CD1c-positive myeloid dendritic cell (primary cell): ENCODE data around the gene PFN3.
"Not testable (repeated sequence)": the region's sequence is repeated elsewhere in the genome, so short reads cannot be mapped to it uniquely, and the experiment has no call there.

Experiments used
- DNase-seq: peaks from one replicate; pipeline ENCODE4 v3.0.0-alpha.2; 2016; ENCODE audit errors: extremely low spot score

The PFN3 gene

DNA sequence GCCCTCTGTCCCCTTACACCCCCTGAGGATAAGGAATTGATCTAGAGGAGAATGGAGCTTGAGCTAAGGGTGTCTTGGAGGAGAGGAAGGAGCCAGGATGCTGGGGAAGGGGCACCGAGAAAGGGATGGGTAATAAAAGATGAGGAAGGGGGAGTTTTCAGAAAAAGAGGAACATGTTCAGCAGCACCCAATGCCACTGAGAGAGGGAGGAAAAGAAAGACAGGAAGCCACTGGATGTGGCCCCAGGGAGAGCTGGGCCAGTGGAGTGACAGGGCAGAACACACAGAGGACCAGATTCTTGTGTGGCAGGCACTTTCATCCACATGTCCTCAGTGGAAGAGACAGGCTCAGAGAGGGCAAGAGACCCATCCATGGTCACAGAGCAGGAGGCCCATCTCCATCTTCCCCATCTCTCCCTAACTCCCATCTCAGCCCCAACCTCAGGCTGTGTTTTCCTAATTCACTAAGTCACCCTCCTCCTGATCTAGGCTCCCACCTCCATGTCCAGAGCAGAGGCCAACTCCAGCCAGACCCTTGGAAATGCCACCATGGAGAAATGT, 7.2 kb downstream of the PFN3 start:
- DNase-seq, result no peak

- no peak for DNase-seq
These were observed 7.7 kb downstream of the PFN3 start for GRCh38 chr5:177392765-177393164.

DNA sequence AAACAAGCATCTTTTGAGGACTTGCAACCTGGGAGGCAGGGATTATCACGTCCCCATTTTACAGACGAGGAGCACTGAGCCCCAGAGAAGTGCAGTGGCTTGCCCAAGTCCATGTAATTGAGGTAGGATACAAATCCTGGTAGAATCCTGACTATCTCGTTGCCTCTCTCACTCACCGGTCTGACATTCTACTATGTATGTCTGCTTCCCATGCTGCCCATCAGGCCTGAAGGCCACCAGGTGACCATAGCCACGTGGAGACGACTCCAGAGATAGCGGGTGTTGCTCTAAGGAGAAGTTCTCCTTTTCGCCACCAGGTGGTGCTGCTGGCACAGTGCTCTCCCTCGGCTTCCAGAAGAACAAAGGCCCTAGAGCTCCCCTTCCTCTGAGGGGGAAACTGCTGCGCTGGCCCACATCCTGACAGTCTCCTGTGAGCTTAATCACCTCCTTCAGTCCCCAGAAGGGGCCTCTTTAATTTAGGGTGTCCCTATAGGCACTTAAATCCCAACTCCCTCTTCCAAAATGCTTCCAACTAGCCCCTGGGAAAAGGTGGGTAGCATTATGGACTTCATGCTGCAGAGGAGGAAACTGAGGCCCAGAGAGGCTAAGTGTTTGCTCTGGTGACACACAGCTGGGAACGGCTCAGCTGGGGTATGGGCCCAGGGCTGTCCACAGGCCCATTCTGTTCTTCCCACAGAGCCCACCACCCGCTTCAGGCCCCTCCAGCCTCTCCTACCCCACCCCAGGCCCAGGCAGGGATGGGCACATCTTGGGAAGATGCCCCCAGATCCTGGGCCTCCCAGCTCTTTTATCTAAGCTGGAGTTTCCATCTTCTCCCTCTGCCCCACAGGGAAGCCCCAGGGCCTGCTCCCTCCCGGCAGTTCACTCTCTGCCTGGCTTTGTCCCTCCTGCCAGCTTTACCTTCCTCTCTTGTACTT, 9.8 kb downstream of the PFN3 start:
- peak; percentile 92 for DNase-seq

- peak; percentile 89 for DNase-seq
These were observed 11.0 kb downstream of the PFN3 start for GRCh38 chr5:177389241-177390169.

- no peak for DNase-seq
These were observed 11.9 kb downstream of the PFN3 start for GRCh38 chr5:177388521-177389052.

- DNase-seq, result no peak
These were observed 13.1 kb downstream of the PFN3 start for GRCh38 chr5:177387405-177387804.

DNA sequence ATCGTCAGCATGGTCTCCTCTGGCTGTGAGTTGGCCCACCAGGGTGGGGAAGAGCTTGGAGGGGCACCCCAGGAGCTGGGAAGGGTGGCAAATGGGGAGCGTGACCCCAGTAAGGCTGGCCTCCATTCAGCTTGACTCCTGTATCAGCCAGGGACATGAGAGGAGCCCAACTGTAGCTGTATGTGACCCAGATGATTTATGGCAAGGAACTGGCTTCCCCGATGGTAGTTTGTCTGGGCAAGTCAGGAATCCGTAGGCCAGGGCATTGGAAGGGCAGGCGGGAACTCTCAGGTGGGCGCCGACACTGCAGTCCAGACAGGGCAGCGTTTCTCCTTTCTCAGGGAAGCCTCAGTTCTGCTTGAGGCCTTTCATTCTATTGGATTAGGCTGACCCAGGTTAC, 13.9 kb downstream of the PFN3 start:
- no peak for DNase-seq

DNA sequence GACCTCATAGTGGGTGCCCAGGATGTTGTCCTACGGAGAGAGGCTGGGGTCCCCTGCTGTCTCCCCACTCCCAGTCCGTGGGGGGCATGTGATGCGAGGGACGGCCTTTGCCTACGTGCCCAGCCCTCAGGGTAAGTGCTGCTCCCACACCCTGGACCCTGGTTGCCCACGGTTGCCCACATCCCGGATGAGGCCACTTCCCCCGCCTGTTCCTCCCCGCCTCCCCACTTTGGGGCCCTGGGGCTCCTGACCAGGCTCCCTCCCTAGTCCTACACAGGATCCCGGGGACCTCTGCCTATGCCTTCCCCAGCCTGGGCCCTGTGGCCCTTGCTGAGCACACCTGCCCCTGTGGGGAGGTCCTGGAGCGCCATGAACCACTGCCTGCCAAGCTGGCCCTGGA, 14.7 kb downstream of the PFN3 start:
- no peak for DNase-seq

GRCh38 chr5:177384134-177384533, 16.3 kb downstream of the PFN3 start, which contains the start of gene SLC34A1:
Gene SLC34A1 (plus strand): TSS chr5:177384434. CDS start chr5:177385742, 1,308 bp downstream.
- no peak for DNase-seq

GRCh38 chr5:177383181-177383580, 17.3 kb downstream of the PFN3 start:
- DNase-seq, result no peak

- peak; percentile 24 for DNase-seq
These were observed 17.9 kb downstream of the PFN3 start for GRCh38 chr5:177382423-177383029.

GRCh38 chr5:177380805-177381126, 19.7 kb downstream of the PFN3 start:
- no peak for DNase-seq

DNA sequence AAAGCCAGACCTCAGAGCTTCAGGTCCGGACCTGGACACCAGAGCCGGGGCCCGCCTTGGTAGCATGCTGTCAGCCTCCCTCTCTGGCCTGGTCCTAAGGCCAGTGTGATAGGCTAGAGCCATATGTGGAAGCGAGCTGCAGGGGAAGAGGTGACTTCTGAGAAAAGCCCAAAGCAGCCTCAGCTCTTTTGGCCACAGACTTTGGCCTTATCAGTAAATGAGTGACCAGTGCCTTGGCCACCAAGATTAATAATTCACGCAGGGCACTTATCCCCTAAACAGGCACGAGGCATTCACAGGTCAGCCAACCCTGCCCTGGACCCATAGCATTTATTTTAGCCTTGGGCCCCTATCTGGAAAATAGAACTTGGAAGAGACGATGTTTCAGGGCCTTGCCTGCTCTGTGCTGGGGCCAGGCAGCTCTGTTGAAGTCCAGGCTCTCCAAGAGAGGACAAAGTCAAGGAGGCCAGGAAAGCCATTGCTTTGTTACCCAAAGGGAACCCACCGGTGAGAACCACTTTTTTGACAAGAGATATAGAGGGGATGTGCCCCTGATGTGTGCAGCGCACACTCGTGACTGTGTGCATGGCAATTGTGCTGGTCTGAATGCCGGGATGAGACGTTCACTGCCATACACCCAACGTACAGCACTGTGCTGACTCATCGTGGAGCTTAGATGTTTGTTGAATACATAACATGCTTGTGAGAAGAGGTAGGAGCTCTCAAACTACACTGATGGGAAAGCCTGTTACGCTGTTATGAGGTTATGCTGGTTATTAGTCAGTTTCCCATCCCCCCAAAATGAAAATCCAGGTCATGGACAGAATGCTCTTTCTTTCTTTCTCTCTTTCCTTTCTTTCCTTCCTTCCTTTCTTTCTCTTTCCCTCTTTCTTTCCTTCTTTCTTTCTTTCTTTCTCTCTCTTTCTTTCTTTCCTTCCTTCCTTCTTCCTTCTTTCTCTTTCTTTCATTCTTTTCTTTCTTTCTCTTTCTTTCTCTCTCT, 21.3 kb downstream of the PFN3 start:
- DNase-seq, result peak; percentile 10

- DNase-seq, result no peak
These were observed 22.3 kb downstream of the PFN3 start for GRCh38 chr5:177377851-177378776.

DNA sequence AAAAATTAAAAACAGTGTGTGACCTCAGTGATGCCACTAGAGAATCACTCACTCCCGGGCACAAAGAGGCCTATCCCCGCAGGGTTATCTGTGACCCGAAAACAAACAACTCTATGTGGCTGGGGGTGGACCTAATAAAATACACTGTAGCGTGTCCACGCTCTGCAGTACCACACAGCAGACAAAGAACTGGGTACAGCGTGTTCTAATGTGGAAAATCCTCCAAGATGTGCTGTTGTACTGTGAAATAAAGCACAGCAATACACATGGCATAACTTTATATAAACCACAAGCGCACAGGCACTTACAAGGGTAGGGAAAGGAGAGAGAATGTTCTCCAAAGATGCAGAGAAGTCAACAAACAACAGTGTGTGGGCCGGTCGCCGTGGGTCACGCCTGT, 24.4 kb downstream of the PFN3 start:
- no peak for DNase-seq

GRCh38 chr5:177375516-177375915, 24.9 kb downstream of the PFN3 start:
- not testable (repeated sequence) for DNase-seq

DNA sequence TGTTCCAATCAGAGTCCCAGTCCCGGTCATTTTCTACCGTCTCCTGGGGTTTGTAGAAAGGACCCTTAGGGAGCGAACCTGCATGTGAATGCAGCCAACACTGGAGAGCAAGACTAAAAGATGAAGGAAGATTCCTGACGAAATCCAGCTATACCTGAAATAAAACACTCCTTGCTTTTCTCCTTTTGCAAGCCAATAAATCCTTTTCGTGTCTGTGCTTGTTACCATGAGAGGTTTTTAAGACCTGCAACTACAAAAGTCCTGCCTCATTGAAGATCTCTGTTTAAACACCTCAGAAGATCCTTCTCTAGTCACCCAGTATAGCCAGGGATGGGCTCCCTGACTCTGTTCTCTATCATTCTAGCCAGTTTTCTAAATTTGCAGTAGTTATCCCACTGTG, 26.2 kb downstream of the PFN3 start:
- DNase-seq, result no peak

- DNase-seq, result no peak
These were observed 26.7 kb downstream of the PFN3 start for GRCh38 chr5:177373806-177374205.

DNA sequence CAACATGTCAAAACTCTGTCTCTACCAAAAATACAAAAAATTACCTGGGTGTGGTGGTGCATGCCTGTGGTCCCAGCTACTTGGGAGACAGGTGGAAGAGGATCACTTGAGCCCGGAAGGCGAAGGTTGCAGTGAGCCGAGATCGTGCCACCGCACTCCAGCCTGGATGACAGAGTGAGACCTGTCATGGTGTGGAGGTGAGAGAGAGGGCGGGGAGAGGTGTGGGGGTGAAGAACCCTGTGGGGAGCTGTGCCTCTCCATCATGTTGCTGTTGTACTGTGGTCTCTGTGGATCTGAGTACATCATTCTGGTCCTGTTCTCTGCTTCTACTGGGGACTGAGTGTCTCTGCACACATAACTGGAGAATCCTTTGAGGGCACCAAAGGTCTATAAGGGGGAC, 27.6 kb downstream of the PFN3 start:
- no peak for DNase-seq
